Glomerular endothelial cell (primary cell): Measurements from ENCODE around the gene GPC6. TPM values are rescaled to one million over a fixed set of nuclear protein-coding genes. Genes with fewer than 3 reads are reported as not detected.

Experiments used
- DNase-seq: peaks from one replicate; pipeline ENCODE4 v3.0.0-alpha.2; 2011; ENCODE audit warnings: low read depth, low spot score; ENCODE audit errors: extremely low read depth
- total RNA-seq: library from RNA; depleted of rRNA; stranded (reverse); fragments of >200 nt; gene quantifications from 2 replicates; pipeline ENCODE4 v1.2.3, GENCODE V29; 2015

GPC6 gene
- total RNA-seq, 1 donor from 2014 or later: 11.0 TPM

DNA sequence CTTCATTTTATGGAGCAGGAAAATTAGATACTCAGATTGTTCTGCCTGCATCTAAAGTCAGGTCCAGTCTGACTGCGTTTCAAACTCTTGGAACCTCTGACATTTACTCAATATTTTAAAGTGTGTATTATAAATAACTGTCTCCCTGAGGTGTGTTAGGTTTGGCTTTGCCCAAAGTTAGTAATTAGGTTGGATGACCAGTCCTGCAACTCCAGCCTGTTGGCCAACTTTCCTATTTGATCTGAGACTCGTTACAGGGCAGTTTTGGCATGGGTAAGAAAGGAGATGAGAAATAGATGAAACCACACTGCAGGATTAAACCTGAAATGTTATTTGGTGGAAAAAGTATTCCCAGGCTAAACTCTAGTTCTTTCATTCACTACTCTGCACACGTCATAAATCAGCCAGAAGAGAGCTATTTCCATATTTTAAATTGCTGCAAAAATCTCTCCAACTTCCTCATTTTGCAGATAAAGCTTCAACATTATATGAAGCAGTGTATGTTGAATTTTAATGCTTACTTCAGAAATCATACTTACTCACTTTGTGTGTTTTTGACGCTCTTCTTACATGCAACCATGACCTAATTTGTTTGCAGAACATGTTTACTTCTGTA lies 895.8 kb downstream of the GPC6 start:
- DNase-seq: no peak

- no peak for DNase-seq
These were observed 897.0 kb downstream of the GPC6 start for GRCh38 chr13:94123557-94123956.

DNA sequence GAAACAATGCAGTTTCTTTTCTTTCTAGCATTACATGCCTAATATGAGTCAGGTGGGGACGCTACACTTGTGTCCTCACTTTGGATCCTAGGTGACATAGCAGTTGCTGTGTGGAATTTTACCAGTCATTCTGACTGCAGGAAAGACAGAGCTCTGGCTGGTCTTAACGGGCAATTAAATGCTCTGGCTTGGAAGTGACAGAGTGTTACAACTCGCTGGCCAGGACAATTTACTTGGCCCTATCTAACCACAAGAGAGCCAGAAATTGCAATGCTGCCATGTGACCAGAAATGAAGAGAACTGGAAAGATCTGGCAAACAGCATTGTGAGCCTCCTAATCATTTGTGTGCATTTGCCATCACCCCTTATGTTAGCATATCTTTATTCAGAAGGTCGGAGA lies 901.8 kb downstream of the GPC6 start:
- no peak for DNase-seq

DNA sequence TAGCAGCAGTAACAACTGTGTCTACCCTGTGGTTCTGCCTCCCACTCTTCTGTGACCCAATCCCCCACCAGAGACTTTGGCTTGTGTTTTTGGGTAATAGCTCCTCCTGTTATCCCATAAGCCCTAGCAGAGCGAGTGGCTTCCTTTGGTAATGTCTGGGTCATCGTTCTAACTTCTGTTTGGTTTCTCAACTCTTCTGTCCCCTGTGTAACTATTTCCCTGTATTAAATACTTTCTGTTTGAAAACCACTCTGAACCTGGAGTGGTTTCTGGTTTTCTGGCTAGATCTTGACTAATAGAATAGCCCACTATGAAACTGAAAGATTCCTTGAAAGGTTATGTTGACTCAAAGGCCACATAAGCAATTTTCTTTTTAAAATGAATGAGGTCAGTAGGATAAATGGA lies 902.9 kb downstream of the GPC6 start:
- DNase-seq: no peak

DNA sequence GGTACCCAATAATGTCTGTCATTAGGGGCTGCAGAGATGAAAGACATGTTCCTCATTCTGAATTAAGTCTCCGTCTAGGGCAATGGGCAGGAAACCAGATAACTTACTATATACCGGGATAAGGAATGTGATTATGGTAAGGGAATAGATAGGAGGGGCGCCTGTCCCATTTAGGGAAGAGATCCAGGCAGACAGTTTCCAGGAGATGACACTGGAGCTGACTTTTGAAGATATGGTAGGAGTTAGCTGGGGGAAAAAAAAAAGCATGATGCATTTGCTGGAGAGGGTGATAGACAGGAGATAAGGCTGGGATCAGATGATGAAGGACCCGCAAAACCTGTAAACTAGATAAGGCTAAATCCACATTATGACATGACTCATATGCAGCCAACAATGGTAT lies 912.2 kb downstream of the GPC6 start:
- no peak for DNase-seq

DNA sequence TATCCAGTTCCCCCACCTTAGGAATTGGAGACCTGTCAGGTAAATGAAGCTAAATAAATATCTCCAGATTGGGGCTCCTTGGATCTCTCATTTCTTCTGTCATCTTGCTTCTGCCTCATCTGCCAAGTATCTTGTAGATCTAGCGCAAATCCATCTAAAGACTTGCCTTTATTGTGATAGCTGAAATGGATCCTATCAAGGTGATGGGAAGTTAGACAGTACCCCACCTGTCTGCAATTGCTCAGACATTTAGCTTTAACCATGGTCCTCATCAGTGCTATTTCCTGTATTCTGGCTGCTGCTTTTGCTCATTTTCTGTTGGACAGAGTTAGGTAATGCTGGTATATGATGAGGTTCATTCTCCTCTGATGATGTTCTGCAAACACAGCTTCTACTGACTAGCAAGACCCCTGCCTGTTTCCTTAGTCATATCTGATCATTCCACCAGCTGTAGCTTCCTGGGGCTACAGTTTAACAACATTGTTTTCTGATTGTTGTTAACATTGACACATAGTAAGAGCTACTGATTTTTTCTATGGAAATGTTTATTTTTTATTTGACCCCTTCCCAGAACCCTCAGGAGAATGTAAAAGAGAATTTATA lies 912.9 kb downstream of the GPC6 start:
- no peak for DNase-seq

DNA sequence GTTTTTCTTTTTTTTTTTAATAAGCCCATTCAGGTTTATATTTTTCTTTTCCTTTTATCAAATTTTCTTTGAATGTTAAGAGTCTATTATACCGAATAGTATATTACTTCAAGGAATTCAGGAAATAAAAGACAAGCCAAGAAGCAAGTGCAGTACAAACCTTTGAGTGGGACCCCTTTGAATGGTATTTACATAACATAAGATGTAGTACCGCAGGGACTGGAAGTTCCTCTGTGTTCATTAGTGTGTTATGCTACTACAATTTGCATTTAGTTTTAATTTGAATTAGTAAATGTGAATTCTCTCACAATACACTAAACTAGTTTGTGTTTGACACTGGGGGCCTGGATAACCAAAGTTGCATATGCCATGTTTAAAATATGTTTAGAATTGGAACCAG lies 913.4 kb downstream of the GPC6 start:
- no peak for DNase-seq

DNA sequence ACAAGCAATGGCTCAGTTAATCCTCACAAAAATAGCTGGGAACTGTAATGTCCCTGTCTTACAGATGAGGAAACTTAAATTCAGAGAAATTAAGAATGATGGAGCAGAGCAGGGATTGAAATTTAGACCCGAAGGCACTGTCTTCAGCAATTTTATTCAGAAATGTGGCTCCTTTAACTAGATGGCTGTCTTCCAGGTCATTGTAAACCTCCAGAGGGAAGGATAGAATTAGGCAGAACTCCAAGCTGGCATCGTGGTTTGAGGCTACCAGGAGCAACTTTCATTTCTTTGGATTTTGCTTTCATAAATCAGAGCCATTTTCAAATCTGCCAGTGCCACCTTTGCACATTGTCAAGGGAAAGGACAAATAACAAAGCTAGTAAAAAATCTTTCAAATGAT lies 913.9 kb downstream of the GPC6 start:
- DNase-seq: no peak

DNA sequence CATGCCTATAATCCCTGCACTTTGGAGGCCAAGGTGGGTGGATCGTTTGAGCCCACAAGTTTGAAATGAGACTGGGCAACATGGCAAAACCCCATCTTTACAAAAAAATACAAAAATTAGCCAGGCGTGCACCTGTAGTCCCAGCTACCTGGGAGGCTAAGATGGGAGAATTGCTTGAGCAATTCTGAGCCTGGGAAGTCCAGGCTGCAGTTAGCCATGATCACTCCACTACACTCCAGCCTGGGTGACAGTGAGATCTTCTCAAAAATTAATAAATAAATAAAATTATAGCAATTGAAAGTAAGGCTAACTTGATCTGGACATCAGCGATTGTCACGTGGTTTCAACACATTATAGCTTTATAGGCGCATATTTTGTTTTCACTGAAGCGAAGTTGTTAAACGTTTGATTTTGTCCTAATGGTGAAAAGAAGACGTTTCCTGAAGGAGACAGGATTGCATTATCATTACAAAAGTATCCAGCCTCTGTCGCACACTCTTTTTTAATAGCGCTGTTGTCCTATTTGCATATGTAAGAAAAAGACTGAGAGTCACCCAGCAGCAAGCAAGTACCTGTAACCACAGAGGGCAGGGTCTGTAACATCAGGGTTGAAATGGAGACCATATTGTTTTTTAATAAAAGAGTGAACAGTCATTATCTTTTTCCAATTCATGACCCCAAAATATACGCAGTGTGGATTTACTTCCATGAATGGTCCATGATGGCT lies 917.2 kb downstream of the GPC6 start:
- DNase-seq: no peak

- no peak for DNase-seq
These were observed 919.4 kb downstream of the GPC6 start for GRCh38 chr13:94145966-94146365.

- no peak for DNase-seq
These were observed 927.0 kb downstream of the GPC6 start for GRCh38 chr13:94153586-94153985.

DNA sequence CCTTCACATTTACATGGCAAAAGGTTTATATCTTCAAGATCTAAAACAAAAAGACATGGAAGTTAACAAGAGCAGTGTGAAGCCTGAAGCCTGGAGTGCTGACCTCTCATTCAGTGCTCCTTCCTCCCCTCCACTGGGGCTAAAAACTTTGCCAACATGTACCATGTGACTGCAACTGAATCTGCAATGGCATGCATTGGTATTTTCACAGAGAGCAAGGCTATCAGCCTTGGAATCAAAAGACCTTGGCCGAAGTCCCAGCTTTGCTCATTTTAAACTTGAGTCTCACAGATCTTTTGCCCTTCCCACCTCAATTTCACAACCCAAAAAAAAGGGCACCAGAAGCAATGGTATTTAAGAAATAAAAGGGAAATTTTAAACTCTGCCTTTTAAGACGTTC lies 927.8 kb downstream of the GPC6 start:
- no peak for DNase-seq

DNA sequence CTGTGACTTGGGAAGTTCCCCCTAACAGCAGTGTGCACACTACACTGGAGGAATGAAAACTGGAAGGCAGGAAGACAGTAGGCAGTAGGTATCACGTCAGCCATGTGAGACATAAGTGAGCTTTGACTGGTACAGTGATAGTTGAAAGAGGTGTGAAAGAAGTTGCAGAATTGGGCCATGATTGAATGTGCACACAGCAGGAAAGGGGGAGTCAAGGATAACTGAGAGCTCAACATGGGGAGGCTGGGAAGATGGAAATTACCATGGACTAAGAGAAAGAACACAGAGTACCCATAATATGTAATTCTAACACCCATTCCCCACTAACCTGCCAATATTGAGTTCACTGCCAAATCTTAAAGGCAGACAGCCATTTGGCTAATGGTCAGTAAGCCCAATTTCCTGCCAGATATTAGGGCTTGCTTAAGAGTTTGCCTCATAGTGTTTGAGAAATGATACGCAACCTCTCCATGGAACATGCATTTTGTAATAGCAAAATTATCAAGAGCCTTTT lies 931.2 kb downstream of the GPC6 start:
- DNase-seq: no peak

DNA sequence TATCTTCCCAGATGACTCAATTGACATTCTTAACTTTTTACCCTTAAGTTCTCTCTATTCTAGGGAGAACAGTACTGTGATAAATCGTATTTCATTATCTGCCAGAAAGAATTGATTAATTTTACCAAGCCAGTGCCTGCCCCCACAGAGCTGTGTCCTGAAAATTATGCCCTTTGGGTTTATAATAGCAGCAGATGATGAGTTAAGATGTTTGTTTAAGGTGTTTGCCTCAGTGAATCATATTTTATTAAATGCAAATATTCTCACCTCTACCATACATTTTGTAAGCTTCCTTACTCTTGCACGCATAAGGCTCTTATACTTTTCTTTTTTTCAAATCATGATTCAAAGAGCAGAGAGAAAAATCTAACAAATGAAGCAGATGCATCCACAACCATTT lies 934.3 kb downstream of the GPC6 start:
- no peak for DNase-seq

- DNase-seq: no peak
These were observed 935.7 kb downstream of the GPC6 start for GRCh38 chr13:94162289-94162688.

- DNase-seq: no peak
These were observed 936.9 kb downstream of the GPC6 start for GRCh38 chr13:94163535-94163934.

DNA sequence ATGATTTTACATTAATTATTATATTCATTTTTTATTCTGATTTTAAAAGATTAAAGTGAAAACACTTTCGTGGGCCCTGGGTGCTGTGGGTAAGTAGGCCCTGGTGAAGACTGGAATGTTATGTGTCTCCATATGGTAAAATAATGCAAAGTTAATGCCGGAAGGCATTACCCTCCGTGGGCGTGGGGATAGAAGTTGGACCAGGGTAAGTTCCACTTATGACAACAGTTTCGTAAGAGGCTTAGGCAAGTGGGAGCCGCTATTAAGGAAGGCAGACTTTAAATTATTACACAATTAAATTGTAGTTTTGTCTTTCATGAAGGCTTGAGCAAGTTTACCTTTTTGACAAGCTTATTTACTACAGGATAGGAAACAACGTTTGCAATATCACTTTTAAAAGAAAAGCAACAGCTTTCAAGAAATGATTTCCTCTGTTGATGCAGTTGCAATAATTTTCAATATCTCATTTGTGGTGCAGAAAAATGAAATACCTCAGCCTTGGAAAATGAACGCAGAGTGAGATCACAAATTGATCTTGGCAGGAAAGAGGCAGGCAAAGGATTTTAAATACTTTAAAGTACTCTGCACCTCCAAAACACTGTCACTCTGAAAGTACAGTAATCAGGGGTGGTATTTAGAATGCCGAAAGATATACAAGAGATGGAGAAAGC lies 942.3 kb downstream of the GPC6 start:
- DNase-seq: no peak

DNA sequence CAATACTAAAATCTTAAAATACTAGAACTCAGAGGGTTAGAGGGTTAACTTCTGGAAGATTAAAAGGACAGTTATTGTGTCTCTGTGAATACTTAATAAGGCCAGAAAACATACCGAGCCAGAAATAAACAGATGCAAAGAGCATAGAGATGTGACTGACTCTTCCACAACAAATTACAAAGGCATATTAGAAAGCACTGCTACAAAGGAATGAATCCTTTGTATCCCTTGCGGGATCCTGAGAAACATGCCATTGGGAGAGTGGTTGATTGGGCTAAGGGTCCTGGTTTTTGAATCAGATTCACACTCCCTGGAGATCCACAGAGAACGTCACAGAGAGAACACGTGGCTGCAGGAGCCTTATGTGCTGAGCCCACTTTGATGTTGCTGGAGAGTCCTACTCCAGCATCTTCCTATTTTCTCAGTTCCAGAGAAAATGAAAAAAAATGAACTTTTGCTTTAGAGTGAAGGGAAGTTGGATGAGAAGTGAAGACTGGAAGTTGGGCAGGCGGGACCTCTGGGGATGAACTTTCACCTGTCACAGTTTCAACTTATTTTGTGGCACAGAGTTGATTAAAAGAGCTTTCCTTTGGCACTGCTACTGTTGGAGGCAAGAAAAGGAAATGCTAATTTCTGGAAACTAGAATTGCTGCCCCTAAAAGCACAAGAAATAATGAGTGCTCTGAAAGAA lies 943.0 kb downstream of the GPC6 start:
- no peak for DNase-seq

DNA sequence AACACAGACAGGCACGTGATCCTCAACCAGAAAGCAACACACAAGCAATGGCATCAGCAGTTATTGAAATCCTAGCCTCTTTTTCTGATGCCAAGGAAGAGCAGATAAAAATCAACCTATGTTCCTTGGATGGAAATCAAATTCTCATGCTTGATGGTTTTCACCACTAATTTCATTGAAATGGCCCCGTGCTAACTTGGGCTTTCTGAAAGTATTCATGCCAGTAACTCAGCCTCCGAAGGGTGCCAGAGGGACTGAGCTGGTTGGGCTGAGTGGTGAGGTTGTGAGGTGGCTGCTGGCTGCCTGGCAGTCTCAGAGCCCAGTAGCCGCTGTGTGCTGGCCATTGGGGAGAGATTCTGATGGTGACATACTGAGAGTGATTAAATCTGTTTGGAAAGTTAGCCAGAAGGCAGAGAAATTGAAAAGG lies 943.6 kb downstream of the GPC6 start:
- no peak for DNase-seq

DNA sequence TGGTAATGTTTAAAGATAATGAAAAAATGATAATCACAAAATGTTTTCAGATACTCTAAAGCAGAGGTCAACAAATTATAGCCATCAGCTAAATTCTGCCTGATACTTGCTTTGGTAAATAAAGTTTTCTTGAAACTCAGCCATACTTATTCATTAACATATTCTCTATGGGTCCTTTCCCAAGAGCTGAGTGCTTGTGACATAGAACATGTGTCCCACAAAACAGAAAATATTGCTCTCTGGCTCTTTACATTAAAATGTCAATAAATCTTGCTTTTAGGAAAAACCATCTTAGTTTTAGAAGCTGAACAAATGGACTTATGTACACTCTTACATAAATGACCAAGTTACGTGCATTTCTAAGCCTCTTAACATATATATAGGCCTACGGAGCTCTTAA lies 945.8 kb downstream of the GPC6 start:
- no peak for DNase-seq

DNA sequence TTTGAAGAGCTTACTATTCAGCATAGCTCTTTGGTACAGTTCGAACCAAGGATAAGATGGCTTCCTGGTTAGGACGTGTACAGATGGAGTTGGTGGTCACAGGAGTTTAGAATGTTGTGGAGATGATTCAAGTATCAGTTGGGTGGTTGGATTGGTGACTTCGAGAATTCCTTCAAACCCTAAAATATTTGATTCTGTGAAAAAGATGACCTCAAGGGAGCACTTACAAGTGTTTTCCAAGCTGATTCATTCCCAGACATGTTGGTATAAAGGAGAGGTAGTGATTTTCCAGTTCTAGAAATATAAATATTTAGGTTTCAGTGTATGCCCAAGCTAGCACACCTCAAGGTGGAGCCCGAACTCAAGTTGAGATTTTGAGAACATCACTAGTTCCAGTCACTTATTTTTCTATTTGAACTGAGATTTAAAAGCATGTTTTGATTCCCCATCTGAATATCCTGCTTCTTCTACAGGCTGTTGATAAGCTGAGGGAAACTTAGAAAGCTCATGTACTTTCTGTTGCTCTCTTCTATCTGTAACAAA lies 946.8 kb downstream of the GPC6 start:
- no peak for DNase-seq
